ENCODE results near the gene ISL2. TPM values are rescaled to one million over a fixed set of nuclear protein-coding genes. Genes with fewer than 3 reads are reported as not detected.
A peak's percentile ranks its signal among the peaks of the same experiment; 100 is the strongest.

ISL2 gene
- total and polyA plus RNA-seq, 9 of the 15 experiments (the other 6 are each of a cell fraction or from before 2014, with no cell fraction given): 0.15 to 23.7 (median 4.0) TPM

DNA sequence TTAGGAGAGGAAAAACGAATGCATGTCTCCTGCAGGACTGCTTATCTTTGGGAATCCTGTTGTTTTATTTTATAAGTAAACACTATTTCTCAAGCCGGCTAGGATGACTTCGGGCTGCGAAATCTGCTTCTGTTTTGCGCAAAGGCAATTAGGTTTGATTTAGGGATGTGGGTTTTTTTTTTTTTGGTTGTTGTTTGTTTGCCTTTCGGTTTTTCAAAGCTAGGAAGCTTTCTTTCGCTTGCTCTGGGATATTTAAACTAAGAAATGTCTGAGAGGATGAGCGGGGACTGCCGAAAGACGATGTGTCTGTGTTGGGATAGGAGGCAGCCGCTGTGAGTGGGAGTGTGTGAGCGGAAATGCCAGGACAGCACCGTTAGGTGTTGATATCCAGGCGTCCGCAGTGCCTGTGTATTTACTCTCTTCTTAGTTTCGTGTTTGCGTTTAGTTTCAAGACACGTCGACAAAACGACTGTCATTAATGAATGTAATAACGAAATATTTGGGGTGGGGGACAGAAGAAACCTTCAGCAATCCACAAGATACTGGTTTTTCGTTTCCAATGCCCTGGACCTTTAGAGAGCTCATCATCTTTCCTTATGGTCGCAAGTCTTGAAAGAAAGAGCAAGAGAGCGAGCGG is 604 bp downstream of the ISL2 start (continued):
- TF ChIP-seq STAT5A (IDR thresholded peaks at IDR 0.05; ENCODE audit: borderline replicate concordance, low read length) (no peak), SMARCA4 (IDR thresholded peaks at IDR 0.05) (peak; percentile 44; the same call in 1 of the 2 replicates), BMI1 (IDR thresholded peaks at IDR 0.05; ENCODE audit: low read length) (no peak), TCF7 (IDR thresholded peaks at IDR 0.05; ENCODE audit: borderline replicate concordance) (no peak), HEY1 (CRISPR knock-in tag; IDR thresholded peaks at IDR 0.05; ENCODE audit: borderline replicate concordance) (no peak), NFE2L1 (tag; IDR thresholded peaks at IDR 0.05; ENCODE audit: borderline replicate concordance, low read depth) (no peak), ZNF77 (CRISPR knock-in tag; IDR thresholded peaks at IDR 0.05) (no peak), ZNF274 (IDR thresholded peaks at IDR 0.05; ENCODE audit: borderline replicate concordance, low read depth, low read length) (no peak), ZNF184 (CRISPR knock-in tag; IDR thresholded peaks at IDR 0.05) (no peak), COPS2 (conservative IDR thresholded peaks at IDR 0.05) (no peak), ZNF583 (CRISPR knock-in tag; IDR thresholded peaks at IDR 0.05) (no peak), ZNF699 (CRISPR knock-in tag; IDR thresholded peaks at IDR 0.05; ENCODE audit: insufficient replicate concordance) (no peak), ZNF3 (CRISPR knock-in tag; IDR thresholded peaks at IDR 0.05) (no peak), ZNF780A (CRISPR knock-in tag; IDR thresholded peaks at IDR 0.05) (no peak), FOXA1 (IDR thresholded peaks at IDR 0.05; ENCODE audit: borderline replicate concordance) (no peak), ARID3A (IDR thresholded peaks at IDR 0.05; ENCODE audit: borderline replicate concordance, low read depth, low read length) (no peak), CREB1 (IDR thresholded peaks at IDR 0.05) (peak; percentile 10), CREB1 (CRISPR knock-in tag; IDR thresholded peaks at IDR 0.05) (no peak), TRIM24 (IDR thresholded peaks at IDR 0.05) (no peak), TBP (optimal IDR thresholded peaks at IDR 0.05; ENCODE audit: low read depth, low read length) (peak; percentile 6), MAFG (tag; conservative IDR thresholded peaks at IDR 0.05) (no peak), SAP30 (IDR thresholded peaks at IDR 0.05; ENCODE audit: borderline replicate concordance, insufficient read depth, low read depth, low read length, poor library complexity, severe bottlenecking) (no peak), MXD1 (CRISPR knock-in tag; IDR thresholded peaks at IDR 0.05; ENCODE audit: borderline replicate concordance, poor library complexity, severe bottlenecking) (no peak), ZC3H11A (IDR thresholded peaks at IDR 0.05; ENCODE audit: low read depth, low read length) (no peak), POU5F1 (IDR thresholded peaks at IDR 0.05; ENCODE audit: borderline replicate concordance, low read depth, low read length, partially characterized antibody) (no peak)
- TF ChIP-seq, protein P1, sequence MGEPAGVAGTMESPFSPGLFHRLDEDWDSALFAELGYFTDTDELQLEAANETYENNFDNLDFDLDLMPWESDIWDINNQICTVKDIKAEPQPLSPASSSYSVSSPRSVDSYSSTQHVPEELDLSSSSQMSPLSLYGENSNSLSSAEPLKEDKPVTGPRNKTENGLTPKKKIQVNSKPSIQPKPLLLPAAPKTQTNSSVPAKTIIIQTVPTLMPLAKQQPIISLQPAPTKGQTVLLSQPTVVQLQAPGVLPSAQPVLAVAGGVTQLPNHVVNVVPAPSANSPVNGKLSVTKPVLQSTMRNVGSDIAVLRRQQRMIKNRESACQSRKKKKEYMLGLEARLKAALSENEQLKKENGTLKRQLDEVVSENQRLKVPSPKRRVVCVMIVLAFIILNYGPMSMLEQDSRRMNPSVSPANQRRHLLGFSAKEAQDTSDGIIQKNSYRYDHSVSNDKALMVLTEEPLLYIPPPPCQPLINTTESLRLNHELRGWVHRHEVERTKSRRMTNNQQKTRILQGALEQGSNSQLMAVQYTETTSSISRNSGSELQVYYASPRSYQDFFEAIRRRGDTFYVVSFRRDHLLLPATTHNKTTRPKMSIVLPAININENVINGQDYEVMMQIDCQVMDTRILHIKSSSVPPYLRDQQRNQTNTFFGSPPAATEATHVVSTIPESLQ (CRISPR knock-in tag; IDR thresholded peaks at IDR 0.05): peak; percentile 19; the same call in 1 of the 2 replicates
